K562 (cell line): ENCODE measurements around the gene MLH1. TPM values are rescaled to one million over a fixed set of nuclear protein-coding genes. Genes with fewer than 3 reads are reported as not detected.

ENCODE experiments used
- ATAC-seq: fragments of 200-7000 bp; cut with Tn5 transposase; 3 replicates; pipeline ENCODE4 v1.9.1; 2020; ENCODE audit warnings: moderate library complexity
- BruUV-seq: library from RNA; stranded (reverse); fragments of 400-500 nt; replicated peaks from 2 replicates; lab custom pipeline; 2021; lab: Mats Ljungman, UMichigan
- CTCF ChIA-PET: fragments of 300-600 bp; formaldehyde crosslinking; extraction: SDS; loops from one replicate; lab custom pipeline; 2021; ENCODE audit warnings: low intra/inter-chr PET ratio; lab: Yijun Ruan, JAX
- POLR2A ChIA-PET: fragments of 300-600, 350-650 bp; sonication (Branson Sonifier 250); formaldehyde crosslinking; extraction: SDS; loops from one replicate; lab custom pipeline; 2021; ENCODE audit warnings: antibody characterized with exemption, inconsistent platforms; lab: Yijun Ruan, JAX
- DNase-seq, 4 experiments: peaks; one replicate each; pipeline versions ENCODE4 v3.0.0 to v3.0.0-alpha.2; 2011 to 2018; ENCODE audit warnings: low spot score in 3 of 4, mixed read lengths in 3 of 4; ENCODE audit errors: extremely low read depth in 1 of 4
- FAIRE-seq: peaks from 2 replicates; lab custom pipeline; 2011; peaks lifted over from hg19 to GRCh38; lab: Jason Lieb, UNC
- H2AFZ ChIP-seq: 2 replicates; pipeline ENCODE4 v1.6.0; 2011; ENCODE audit warnings: low read depth, low read length, control low read depth, inconsistent platforms
- H3K27ac ChIP-seq: fragments of 200-600 bp; 3 replicates; pipeline ENCODE4 v1.8.0; 2011; ENCODE audit warnings: low read depth, mild to moderate bottlenecking, control low read depth, inconsistent platforms, low read length, moderate library complexity, mixed read lengths; ENCODE audit errors: extremely low read depth
- H3K27me3 ChIP-seq, 2 experiments: fragments of 300-600 bp in 1 of 2; 2 replicates in 1 of 2; 3 replicates in 1 of 2; pipeline versions ENCODE4 v1.6.0 to v1.8.0; 2011; ENCODE audit warnings: inconsistent platforms in 2 of 2, low read length in 2 of 2, mild to moderate bottlenecking in 1 of 2, mixed read lengths in 1 of 2, moderate library complexity in 1 of 2; ENCODE audit not compliant: control insufficient read depth in 2 of 2, insufficient read depth in 2 of 2
- H3K36me3 ChIP-seq: fragments of 300-600 bp; 3 replicates; pipeline ENCODE4 v1.8.0; 2011; ENCODE audit warnings: mild to moderate bottlenecking, low read length, inconsistent platforms; ENCODE audit not compliant: control insufficient read depth, insufficient read depth
- H3K4me1 ChIP-seq, 2 experiments: fragments of 200-600 bp in 1 of 2; replicated peaks in 1 of 2; 2 replicates in 1 of 2; 3 replicates in 1 of 2; pipeline versions ENCODE4 v1.5.1 to v1.8.0; 2011; ENCODE audit warnings: inconsistent platforms in 2 of 2, low read length in 2 of 2, mild to moderate bottlenecking in 1 of 2, mixed read lengths in 1 of 2, moderate library complexity in 1 of 2; ENCODE audit not compliant: control insufficient read depth in 2 of 2, insufficient read depth in 2 of 2
- H3K4me2 ChIP-seq: 2 replicates; pipeline ENCODE4 v1.6.1; 2011; ENCODE audit warnings: low read length, control low read depth, inconsistent platforms, mixed read lengths; ENCODE audit not compliant: insufficient read depth
- H3K4me3 ChIP-seq: fragments of 200-600 bp; sonication (generic), shearing (Covaris generic); 2 replicates; pipeline ENCODE4 v1.5.1; 2016; ENCODE audit warnings: control low read depth, inconsistent platforms
- H3K79me2 ChIP-seq: fragments of 200-600 bp; 3 replicates; pipeline ENCODE4 v1.8.0; 2011; ENCODE audit warnings: low read length, inconsistent platforms; ENCODE audit not compliant: control insufficient read depth, insufficient read depth
- H3K9ac ChIP-seq, 2 experiments: 2 replicates each; pipeline versions ENCODE4 v1.6.0 to v1.6.1; 2011; ENCODE audit warnings: low read depth in 2 of 2, low read length in 2 of 2, control low read depth in 1 of 2, inconsistent platforms in 1 of 2, mild to moderate bottlenecking in 1 of 2, mixed read lengths in 1 of 2; ENCODE audit not compliant: insufficient read depth in 1 of 2
- H3K9me1 ChIP-seq: one replicate; pipeline ENCODE4 v1.6.0; 2011; ENCODE audit warnings: inconsistent platforms, mild to moderate bottlenecking, low read length, moderate library complexity; ENCODE audit not compliant: control insufficient read depth, insufficient read depth
- H3K9me3 ChIP-seq: replicated peaks from 2 replicates; pipeline ENCODE4 v1.5.1; 2011; ENCODE audit warnings: low read depth, low read length, inconsistent platforms; ENCODE audit not compliant: control insufficient read depth, insufficient read depth
- H4K20me1 ChIP-seq: replicated peaks from 2 replicates; pipeline ENCODE4 v1.6.1; 2011; ENCODE audit warnings: low read length, inconsistent platforms, mixed read lengths; ENCODE audit not compliant: control insufficient read depth, insufficient read depth
- C11orf30 ChIP-seq: fragments of 450-650 bp; IDR thresholded peaks from 2 replicates; pipeline ENCODE4 v1.6.1; 2016; ENCODE audit warnings: low read depth, mild to moderate bottlenecking
- EZH2 ChIP-seq: IDR thresholded peaks from 2 replicates; pipeline ENCODE4 v1.6.1; 2012; ENCODE audit warnings: low read depth, mild to moderate bottlenecking, inconsistent platforms, low read length, borderline replicate concordance
- HNRNPK ChIP-seq: fragments of 200-400 bp; formaldehyde crosslinking; IDR thresholded peaks from one replicate; pipeline ENCODE4 v1.6.1; 2018; ENCODE audit warnings: mild to moderate bottlenecking, low read depth, low read length; ENCODE audit not compliant: poor library complexity, severe bottlenecking
- KAT2B ChIP-seq: IDR thresholded peaks from one replicate; pipeline ENCODE4 v1.6.1; 2012; ENCODE audit warnings: low read depth, mild to moderate bottlenecking, control low read depth, inconsistent platforms, low read length, moderate library complexity
- MAFG ChIP-seq: fragments of 450-650 bp; conservative IDR thresholded peaks from 2 replicates; pipeline ENCODE4 v1.6.1; 2016; ENCODE audit warnings: missing genetic modification characterization, missing compliant biosample characterization
- PPARD ChIP-seq: fragments of 250-450 bp; sonication (Bioruptor Pico); IDR thresholded peaks from 2 replicates; pipeline ENCODE4 v1.8.0; 2022; ENCODE audit warnings: inconsistent platforms, mild to moderate bottlenecking, moderate library complexity
- RBM34 ChIP-seq: fragments of 200-400 bp; formaldehyde crosslinking; IDR thresholded peaks from 2 replicates; pipeline ENCODE4 v1.6.1; 2018; ENCODE audit warnings: low read length, borderline replicate concordance; ENCODE audit not compliant: insufficient read depth
- SAFB ChIP-seq: fragments of 200-400 bp; formaldehyde crosslinking; IDR thresholded peaks from 2 replicates; pipeline ENCODE4 v1.6.1; 2017; ENCODE audit warnings: low read depth, low read length, borderline replicate concordance
- ZNF316 ChIP-seq: fragments of 450-650 bp; IDR thresholded peaks from 2 replicates; pipeline ENCODE4 v1.6.1; 2016
- ZSCAN29 ChIP-seq: fragments of 450-650 bp; IDR thresholded peaks from 2 replicates; pipeline ENCODE4 v1.6.1; 2017
- in situ Hi-C: fragments of 300-500 bp; cut with MboI; formaldehyde crosslinking; loops from 4 replicates; pipeline ENCODE4 v1.15.0; 2018; ENCODE audit warnings: inconsistent platforms, mixed read lengths
- intact Hi-C: fragments of 100-400 bp; cut with micrococcal nuclease; formaldehyde crosslinking; loops from 2 replicates; pipeline ENCODE4 v1.14.2; 2022
- polyA plus RNA-seq, 8 experiments: library from polyadenylated mRNA; depleted of rRNA in 4 of 8; stranded (reverse) in 5 of 8; unstranded in 3 of 8; fragments of >200 nt; fragmentation: Nextera tagmentation in 2 of 8; fragmentation: Illumina TruSeq in 1 of 8; extraction: Ambion mirVana in 2 of 8; extraction: Trizol in 1 of 8; gene quantifications; 2 replicates each; pipeline versions ENCODE4 v1.2.1 to v1.2.3, GENCODE V29; 2011 to 2014; ENCODE audit warnings: inconsistent platforms in 1 of 8, missing spikeins in 1 of 8
- total RNA-seq, 7 experiments: library from RNA; depleted of rRNA in 6 of 7; stranded (reverse); fragments of >200 nt in 6 of 7; fragmentation: Illumina TruSeq in 2 of 7; extraction: Trizol in 2 of 7; gene quantifications; 2 replicates each; pipeline versions ENCODE4 v1.2.1 to v1.2.3, GENCODE V29; 2011 to 2021; ENCODE audit warnings: low replicate concordance in 1 of 7

Gene MLH1
- total and polyA plus RNA-seq, 9 of the 15 experiments (the other 6 are each of a cell fraction or from before 2014, with no cell fraction given): 76.4 to 155 (median 117) TPM

- H3K79me2 ChIP-seq: no peaks in the 10 kb centered on the region
- TF ChIP-seq RBM34: no peak
- TF ChIP-seq ZSCAN29: no peak
- no peak for TF ChIP-seq HNRNPK
- TF ChIP-seq ZNF316: peak; percentile 80
- TF ChIP-seq C11orf30: peak; percentile 59
- no peak for TF ChIP-seq SAFB
- TF ChIP-seq MAFG (tag): 0 out of 2 replicates have a peak, but pooled peaks have one; percentile 7
- TF ChIP-seq EZH2: no peak
- TF ChIP-seq KAT2B: no peak
- no peak for TF ChIP-seq PPARD (CRISPR knock-in tag)
- DNase-seq: no peak
- H3K4me3 ChIP-seq: no peak overlapping the region
- peaks cover 4% of the 10 kb centered on the region; the same call in 1 of the 3 replicates for H3K36me3 ChIP-seq
- H3K9ac ChIP-seq: no peak overlapping the region
- H3K9me3 ChIP-seq: no peaks in the 10 kb centered on the region
- BruUV-seq: no TSS peak
- intact Hi-C loops (no loop called here), in situ Hi-C loops (no loop called here)
- no peak for FAIRE-seq
- H2AFZ ChIP-seq: no peak overlapping the region
- no peaks in the 10 kb centered on the region for H3K27me3 ChIP-seq
- ChIA-PET CTCF (no interaction called here), POLR2A (interaction anchor here (1.0 kb wide), 2 partner anchors 12 to 18 kb away, joined by 3 read pairs; no protein-coding TSS in a partner anchor)
- H3K9me1 ChIP-seq: no peaks in the 10 kb centered on the region
- H3K27ac ChIP-seq: no peak overlapping the region
- H3K4me2 ChIP-seq: no peak overlapping the region
- H3K4me1 ChIP-seq: no peaks in the 10 kb centered on the region
- no peak for ATAC-seq
- H4K20me1 ChIP-seq: no peaks in the 10 kb centered on the region
These were observed 106.2 kb downstream of the MLH1 start for GRCh38 chr3:37099469-37099868.
